GM12873 (cell line): ENCODE data around the gene GRAMD2B.

Experiments used
- CTCF ChIP-seq: IDR thresholded peaks from 2 replicates; pipeline ENCODE4 v1.5.1; 2012; ENCODE audit warnings: low read depth, mild to moderate bottlenecking, moderate library complexity, low read length, control low read depth; ENCODE audit not compliant: insufficient read depth; ENCODE audit errors: missing control alignments

The GRAMD2B gene

GRCh38 chr5:126415789-126416188 is 7.4 kb upstream of the GRAMD2B start:
- no peak for TF ChIP-seq CTCF

GRCh38 chr5:126416266-126416925 is 6.8 kb upstream of the GRAMD2B start:
- TF ChIP-seq CTCF: no peak

- TF ChIP-seq CTCF: no peak
Observed at GRCh38 chr5:126417178-126417577, 6.0 kb upstream of the GRAMD2B start.

GRCh38 chr5:126419102-126419501 is 4.1 kb upstream of the GRAMD2B start:
- no peak for TF ChIP-seq CTCF

GRCh38 chr5:126428421-126428820 is 5.2 kb downstream of the GRAMD2B start:
- TF ChIP-seq CTCF: no peak

- TF ChIP-seq CTCF: no peak
Observed at GRCh38 chr5:126430631-126431030, 7.4 kb downstream of the GRAMD2B start.

- no peak for TF ChIP-seq CTCF
Observed at GRCh38 chr5:126433701-126434100, 10.5 kb downstream of the GRAMD2B start.

GRCh38 chr5:126435261-126435660 is 12.1 kb downstream of the GRAMD2B start:
- no peak for TF ChIP-seq CTCF
